ENCODE measurements around the gene GID8. TPM values are rescaled to one million over a fixed set of nuclear protein-coding genes. Genes with fewer than 3 reads are reported as not detected.
A peak's percentile ranks its signal among the peaks of the same experiment; 100 is the strongest.

GID8 gene
- total and polyA plus RNA-seq, 2 experiments from 2014 or later, result 41.8 to 106 TPM

- Histone ChIP-seq H3F3A (replicated peaks; ENCODE audit: low read depth) (peaks cover 36% of the 10 kb centered on the region), H4K20me1 (replicated peaks; ENCODE audit: insufficient read depth) (peaks cover 89% of the 10 kb centered on the region), H3K36me3 (ENCODE audit: insufficient read depth) (peaks cover 8% of the 10 kb centered on the region; the same call in 1 of the 2 replicates), H3K27me3 (ENCODE audit: insufficient read depth) (no peaks in the 10 kb centered on the region), H3K79me2 (replicated peaks; ENCODE audit: insufficient read depth) (peaks cover 100% of the 10 kb centered on the region), H2AFZ (no peak overlapping the region), H3K4me1 (ENCODE audit: insufficient read depth) (peaks cover 92% of the 10 kb centered on the region), H3K9me2 (ENCODE audit: insufficient read depth) (no peaks in the 10 kb centered on the region), H3K4me3 (peak overlapping the region; percentile 18), H3K4me2 (peak overlapping the region; percentile 77), H3K27ac (ENCODE audit: low read depth) (no peak overlapping the region; the same call in 1 of the 2 replicates)
- Mint-ChIP-seq H3K27ac (peak overlapping the region; percentile 60; the same call in 1 of the 2 replicates), H3K4me1 (peaks cover 79% of the 10 kb centered on the region), H3K4me3 (peak overlapping the region; percentile 31; the same call in 2 of the 3 replicates), H3K27me3 (ENCODE audit: insufficient read depth, low read depth, poor library complexity) (peaks cover 11% of the 10 kb centered on the region), H3K9me3 (no peaks in the 10 kb centered on the region), H3K36me3 (ENCODE audit: low read depth) (peaks cover 10% of the 10 kb centered on the region)
- no peak for ATAC-seq
- TF ChIP-seq STAT1 (IDR thresholded peaks at IDR 0.05; ENCODE audit: unreplicated experiment), result no peak
- no peak for TF ChIP-seq POLR2AphosphoS5 (IDR thresholded peaks at IDR 0.05; ENCODE audit: low read depth)
- TF ChIP-seq CTCF (conservative IDR thresholded peaks at IDR 0.05; ENCODE audit: low read depth in 2 of 2), result no peak
- no peak for TF ChIP-seq EZH2phosphoT487 (IDR thresholded peaks at IDR 0.05; ENCODE audit: unreplicated experiment)
- TF ChIP-seq NANOG (IDR thresholded peaks at IDR 0.05; ENCODE audit: borderline replicate concordance), result no peak
- no peak for TF ChIP-seq ZNF331 (CRISPR knock-in tag; IDR thresholded peaks at IDR 0.05; ENCODE audit: low read depth)
- no peak for TF ChIP-seq REST (IDR thresholded peaks at IDR 0.05; ENCODE audit: unreplicated experiment)
- no peak for TF ChIP-seq JUNB (IDR thresholded peaks at IDR 0.05; ENCODE audit: unreplicated experiment)
- TF ChIP-seq EZH2 (IDR thresholded peaks at IDR 0.05; ENCODE audit: low read depth, unreplicated experiment), result no peak
- no peak for TF ChIP-seq ETS1 (IDR thresholded peaks at IDR 0.05)
- no peak for TF ChIP-seq ZNF114 (CRISPR knock-in tag; IDR thresholded peaks at IDR 0.05)
- TF ChIP-seq ZNF462 (CRISPR knock-in tag; IDR thresholded peaks at IDR 0.05), result no peak
- TF ChIP-seq CREB1 (CRISPR knock-in tag; IDR thresholded peaks at IDR 0.05; ENCODE audit: low read depth), result no peak
- DNase-seq (ENCODE audit: low spot score), result no peak
Measured at GRCh38 chr20:62918147-62918546, 19.8 kb upstream of the GID8 start.

Data from GM23338 (cell line).